ENCODE results near the gene WWOX.
A peak's percentile ranks its signal among the peaks of the same experiment; 100 is the strongest.
"Not testable (repeated sequence)": the region's sequence is repeated elsewhere in the genome, so short reads cannot be mapped to it uniquely, and the experiment has no call there.

WWOX gene

GRCh38 chr16:78499399-78499798 lies 399.9 kb downstream of the WWOX start:
- DNase-seq (ENCODE audit: low read depth in 3 of 3) = no peak

GRCh38 chr16:78500659-78501270 lies 401.3 kb downstream of the WWOX start:
- no peak for DNase-seq (ENCODE audit: low read depth in 3 of 3)

GRCh38 chr16:78501744-78502143 lies 402.3 kb downstream of the WWOX start:
- DNase-seq (ENCODE audit: low read depth in 3 of 3) = no peak

GRCh38 chr16:78502812-78503350 lies 403.4 kb downstream of the WWOX start:
- no peak for DNase-seq (ENCODE audit: low read depth in 3 of 3)

GRCh38 chr16:78503602-78504001 lies 404.1 kb downstream of the WWOX start:
- DNase-seq (ENCODE audit: low read depth in 3 of 3) = peak; percentile 2 to 34 (median 12)

GRCh38 chr16:78504401-78504851 lies 405.0 kb downstream of the WWOX start:
- DNase-seq (ENCODE audit: low read depth in 3 of 3) = no peak

GRCh38 chr16:78505036-78505435 lies 405.6 kb downstream of the WWOX start:
- no peak for DNase-seq (ENCODE audit: low read depth in 3 of 3)

- DNase-seq (ENCODE audit: low read depth in 3 of 3) = no peak
Observed at GRCh38 chr16:78505544-78506366, 406.3 kb downstream of the WWOX start.

- no peak for DNase-seq (ENCODE audit: low read depth in 3 of 3)
Observed at GRCh38 chr16:78506367-78507193, 407.1 kb downstream of the WWOX start.

GRCh38 chr16:78507576-78507975 lies 408.1 kb downstream of the WWOX start:
- no peak for DNase-seq (ENCODE audit: low read depth in 3 of 3)

- no peak for DNase-seq (ENCODE audit: low read depth in 3 of 3)
Observed at GRCh38 chr16:78509965-78510364, 410.5 kb downstream of the WWOX start.

GRCh38 chr16:78510496-78510895 lies 411.0 kb downstream of the WWOX start:
- no peak for DNase-seq (ENCODE audit: low read depth in 3 of 3)

- DNase-seq (ENCODE audit: low read depth in 3 of 3) = no peak
Observed at GRCh38 chr16:78513838-78514237, 414.4 kb downstream of the WWOX start.

GRCh38 chr16:78514888-78515287 lies 415.4 kb downstream of the WWOX start:
- DNase-seq (ENCODE audit: low read depth in 3 of 3) = not testable (repeated sequence)

GRCh38 chr16:78515421-78515820 lies 416.0 kb downstream of the WWOX start:
- no peak for DNase-seq (ENCODE audit: low read depth in 3 of 3)

- DNase-seq (ENCODE audit: low read depth in 3 of 3) = no peak
Observed at GRCh38 chr16:78516006-78516736, 416.7 kb downstream of the WWOX start.

- DNase-seq (ENCODE audit: low read depth in 3 of 3) = no peak
Observed at GRCh38 chr16:78519896-78520295, 420.4 kb downstream of the WWOX start.

- DNase-seq (ENCODE audit: low read depth in 3 of 3) = no peak
Observed at GRCh38 chr16:78520470-78520869, 421.0 kb downstream of the WWOX start.

GRCh38 chr16:78522327-78522726 lies 422.9 kb downstream of the WWOX start:
- DNase-seq (ENCODE audit: low read depth in 3 of 3) = no peak

GRCh38 chr16:78523212-78523985 lies 423.9 kb downstream of the WWOX start:
- no peak for DNase-seq (ENCODE audit: low read depth in 3 of 3)
